Keratinocyte (primary cell): Measurements from ENCODE around the gene RAB42. TPM values are rescaled to one million over a fixed set of nuclear protein-coding genes. Genes with fewer than 3 reads are reported as not detected.
"Not testable (repeated sequence)": the region's sequence is repeated elsewhere in the genome, so short reads cannot be mapped to it uniquely, and the experiment has no call there.

Experiments
- DNase-seq: peaks from one replicate; pipeline ENCODE4 v3.0.0-alpha.2; 2011; ENCODE audit warnings: low read depth, missing footprints, low spot score
- FAIRE-seq: peaks from 2 replicates; lab custom pipeline; 2011; peaks lifted over from hg19 to GRCh38; lab: Jason Lieb, UNC
- H2AFZ ChIP-seq: 2 replicates; pipeline ENCODE4 v1.6.0; 2012; ENCODE audit warnings: low read length, control low read depth, inconsistent platforms; ENCODE audit not compliant: control insufficient read depth
- H3K27ac ChIP-seq: 2 replicates; pipeline ENCODE4 v1.5.1; 2011; ENCODE audit warnings: low read length; ENCODE audit not compliant: control insufficient read depth, insufficient read depth
- H3K27me3 ChIP-seq: 3 replicates; pipeline ENCODE4 v1.6.0; 2011; ENCODE audit warnings: low read length; ENCODE audit not compliant: control insufficient read depth, insufficient read depth; ENCODE audit errors: extremely low read depth
- H3K36me3 ChIP-seq, 2 experiments: 2 replicates in 1 of 2; 3 replicates in 1 of 2; pipeline ENCODE4 v1.5.1; 2011; ENCODE audit warnings: low read length in 2 of 2, mild to moderate bottlenecking in 1 of 2; ENCODE audit not compliant: control insufficient read depth in 2 of 2, insufficient read depth in 2 of 2; ENCODE audit errors: extremely low read depth in 1 of 2
- H3K4me1 ChIP-seq: 3 replicates; pipeline ENCODE4 v1.5.1; 2011; ENCODE audit warnings: low read length; ENCODE audit not compliant: control insufficient read depth, insufficient read depth; ENCODE audit errors: extremely low read depth
- H3K4me2 ChIP-seq: 3 replicates; pipeline ENCODE4 v1.6.0; 2011; ENCODE audit warnings: low read depth, low read length; ENCODE audit not compliant: control insufficient read depth, insufficient read depth; ENCODE audit errors: extremely low read depth
- H3K4me3 ChIP-seq, 3 experiments: fragments of 200-600 bp in 1 of 3; sonication (generic) in 1 of 3; 2 replicates in 2 of 3; 3 replicates in 1 of 3; pipeline ENCODE4 v1.5.1; 2011 to 2016; ENCODE audit warnings: low read length in 3 of 3, mild to moderate bottlenecking in 3 of 3, control low read depth in 2 of 3, inconsistent platforms in 1 of 3, low read depth in 1 of 3, mixed read lengths in 1 of 3, mixed run types in 1 of 3, moderate library complexity in 1 of 3; ENCODE audit not compliant: control insufficient read depth in 2 of 3, insufficient read depth in 2 of 3; ENCODE audit errors: extremely low read depth in 1 of 3
- H3K79me2 ChIP-seq: 2 replicates; pipeline ENCODE4 v1.6.0; 2012; ENCODE audit warnings: low read length; ENCODE audit not compliant: control insufficient read depth, insufficient read depth
- H3K9ac ChIP-seq: 3 replicates; pipeline ENCODE4 v1.6.0; 2011; ENCODE audit warnings: low read length; ENCODE audit not compliant: control insufficient read depth, insufficient read depth; ENCODE audit errors: extremely low read depth
- H3K9me1 ChIP-seq: 3 replicates; pipeline ENCODE4 v1.6.0; 2011; ENCODE audit warnings: low read length; ENCODE audit not compliant: control insufficient read depth, insufficient read depth; ENCODE audit errors: extremely low read depth
- H3K9me3 ChIP-seq: 2 replicates; pipeline ENCODE4 v1.5.1; 2012; ENCODE audit warnings: low read depth, low read length; ENCODE audit not compliant: control insufficient read depth
- H4K20me1 ChIP-seq: 3 replicates; pipeline ENCODE4 v1.6.0; 2011; ENCODE audit warnings: low read length; ENCODE audit not compliant: control insufficient read depth, insufficient read depth; ENCODE audit errors: extremely low read depth
- CTCF ChIP-seq, 3 experiments: IDR thresholded peaks in 1 of 3; conservative IDR thresholded peaks in 1 of 3; optimal IDR thresholded peaks in 1 of 3; 2 replicates in 2 of 3; 3 replicates in 1 of 3; pipeline versions ENCODE3 to v1.5.1; 2011; ENCODE audit warnings: low read length in 3 of 3, mild to moderate bottlenecking in 3 of 3, moderate library complexity in 2 of 3, control low read depth in 1 of 3, inconsistent platforms in 1 of 3; ENCODE audit not compliant: insufficient read depth in 2 of 3; ENCODE audit errors: extremely low read depth in 1 of 3
- EZH2 ChIP-seq: IDR thresholded peaks from one replicate; pipeline ENCODE4 v1.6.1; 2012; ENCODE audit warnings: inconsistent platforms, mild to moderate bottlenecking, low read length, moderate library complexity
- dilution Hi-C: fragments of 300-500 bp; cut with MboI; formaldehyde crosslinking; loops from one replicate; pipeline ENCODE4 v1.7.0; 2020; ENCODE audit warnings: low sequenced_read_pairs; ENCODE audit not compliant: extremely low pct_ligation_motif_present
- polyA plus RNA-seq, 5 experiments: library from polyadenylated mRNA; depleted of rRNA in 3 of 5; stranded (reverse) in 3 of 5; stranded (forward) in 1 of 5; unstranded in 1 of 5; fragments of >200 nt; gene quantifications; 1 replicate in 1 of 5; 2 replicates in 3 of 5; 3 replicates in 1 of 5; pipeline versions ENCODE4 v1.2.1 to v1.2.3, GENCODE V29; 2011 to 2012; ENCODE audit warnings: missing spikeins in 2 of 5, low read depth in 1 of 5, low replicate concordance in 1 of 5

The RAB42 gene
- polyA plus RNA-seq, 1 donor (not counting 4 experiments of a cell fraction or from before 2014, with no cell fraction given) = 0.05 TPM

- no peak for DNase-seq
- Histone ChIP-seq H3K4me1 (no peaks in the 10 kb centered on the region), H3K79me2 (no peaks in the 10 kb centered on the region), H3K9me3 (no peaks in the 10 kb centered on the region), H3K36me3 (peaks cover 31 to 32% of the 10 kb centered on the region in 2 experiments), H3K4me3 (no peak overlapping the region), H3K27ac (no peak overlapping the region), H2AFZ (no peak overlapping the region), H3K4me2 (no peak overlapping the region), H3K9ac (no peak overlapping the region), H4K20me1 (no peaks in the 10 kb centered on the region), H3K9me1 (no peaks in the 10 kb centered on the region), H3K27me3 (no peaks in the 10 kb centered on the region)
- TF ChIP-seq EZH2 (no peak), CTCF (optimal IDR thresholded peaks at IDR 0.05 in 1 of 3, IDR thresholded peaks at IDR 0.05 in 1 of 3, conservative IDR thresholded peaks at IDR 0.05 in 1 of 3; ENCODE audit: extremely low read depth in 1 of 3, insufficient read depth in 2 of 3, low read length in 3 of 3) (no peak)
- no peak for FAIRE-seq
- dilution Hi-C loops = no loop called here
Observed at GRCh38 chr1:28566931-28567330, 25.1 kb upstream of the RAB42 start.

- H3K9ac ChIP-seq = no peak overlapping the region
- FAIRE-seq = no peak
- DNase-seq = no peak
- no peaks in the 10 kb centered on the region for H3K79me2 ChIP-seq
- H4K20me1 ChIP-seq = no peaks in the 10 kb centered on the region
- H3K27me3 ChIP-seq = no peaks in the 10 kb centered on the region
- no peak overlapping the region for H3K27ac ChIP-seq
- H3K9me1 ChIP-seq = no peaks in the 10 kb centered on the region
- TF ChIP-seq CTCF (optimal IDR thresholded peaks at IDR 0.05 in 1 of 3, IDR thresholded peaks at IDR 0.05 in 1 of 3, conservative IDR thresholded peaks at IDR 0.05 in 1 of 3; ENCODE audit: extremely low read depth in 1 of 3, insufficient read depth in 2 of 3, low read length in 3 of 3) = no peak
- TF ChIP-seq EZH2 = no peak
- H3K4me1 ChIP-seq = peaks cover 8% of the 10 kb centered on the region
- dilution Hi-C loops = no loop called here
- H3K36me3 ChIP-seq = peaks cover 19 to 23% of the 10 kb centered on the region in 2 experiments
- no peaks in the 10 kb centered on the region for H3K9me3 ChIP-seq
- H3K4me2 ChIP-seq = no peak overlapping the region
- H2AFZ ChIP-seq = no peak overlapping the region
- H3K4me3 ChIP-seq = no peak overlapping the region
Observed at GRCh38 chr1:28571911-28572310, 20.2 kb upstream of the RAB42 start.

GRCh38 chr1:28572891-28573290, 19.2 kb upstream of the RAB42 start:
- H3K79me2 ChIP-seq, H3K27ac ChIP-seq, H3K27me3 ChIP-seq, H3K4me2 ChIP-seq, FAIRE-seq, H3K9me3 ChIP-seq, H3K9ac ChIP-seq, dilution Hi-C loops, H3K9me1 ChIP-seq, H4K20me1 ChIP-seq, H2AFZ ChIP-seq, H3K4me3 ChIP-seq, DNase-seq, H3K4me1 ChIP-seq: not testable (repeated sequence)
- H3K36me3 ChIP-seq = peaks cover 16 to 17% of the 10 kb centered on the region in 2 experiments
